Kidney tubule cell (primary cell): ENCODE measurements around the gene MPND.

Experiments used
- DNase-seq: peaks from one replicate; pipeline ENCODE4 v3.0.0-alpha.2; 2018; ENCODE audit warnings: low spot score

The MPND gene

DNA sequence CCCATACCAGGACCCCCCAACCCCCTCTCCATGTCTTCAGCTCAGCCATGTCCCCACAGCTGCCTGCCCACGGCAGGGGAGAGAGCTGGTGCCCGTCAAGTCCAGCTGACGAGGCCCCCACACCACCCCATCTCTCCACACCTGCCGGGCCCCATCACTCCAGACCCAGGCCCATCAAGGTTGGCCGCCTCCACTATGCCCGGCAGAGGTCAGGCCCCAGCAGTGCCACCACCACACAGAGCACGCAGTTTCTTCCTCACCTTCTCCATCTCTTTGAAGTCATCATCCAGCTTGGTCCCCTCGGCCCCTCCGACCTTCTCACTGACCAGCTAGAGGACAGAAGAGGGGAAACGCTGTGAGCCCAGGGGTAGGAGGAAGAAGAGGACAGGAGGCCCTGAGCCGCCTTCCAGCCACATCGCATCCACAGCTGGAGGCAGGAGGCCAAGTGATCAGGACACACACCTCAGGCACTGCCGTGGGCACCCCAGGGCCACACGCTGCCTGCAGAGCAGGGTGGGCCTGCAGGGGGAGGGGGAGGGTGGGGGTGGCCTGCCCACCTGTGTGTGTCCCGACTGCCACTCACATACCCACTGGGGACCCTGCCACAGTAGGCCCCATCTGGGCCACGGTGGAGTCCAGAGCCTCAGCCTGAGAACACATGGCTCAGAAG, 23.4 kb downstream of the MPND start:
- no peak for DNase-seq

DNA sequence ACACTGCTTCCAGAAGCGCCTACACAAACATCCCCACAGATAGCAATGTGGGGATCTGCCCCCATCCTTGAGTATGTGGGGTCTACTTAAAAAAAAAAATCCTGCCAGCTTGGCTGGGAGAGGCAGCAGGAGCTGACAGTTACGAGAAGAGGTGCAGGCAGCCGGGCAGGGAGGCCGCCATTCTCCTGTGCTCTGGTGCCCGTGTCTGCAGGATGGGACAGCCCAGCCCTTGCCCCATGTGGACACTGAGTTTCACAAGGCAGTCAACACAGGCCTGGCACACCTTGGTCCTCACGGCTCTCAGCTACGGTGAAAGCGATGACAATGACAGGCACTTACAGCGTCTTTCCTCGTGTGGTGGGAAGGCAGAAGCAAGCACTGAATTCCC, 24.0 kb downstream of the MPND start:
- no peak for DNase-seq

DNA sequence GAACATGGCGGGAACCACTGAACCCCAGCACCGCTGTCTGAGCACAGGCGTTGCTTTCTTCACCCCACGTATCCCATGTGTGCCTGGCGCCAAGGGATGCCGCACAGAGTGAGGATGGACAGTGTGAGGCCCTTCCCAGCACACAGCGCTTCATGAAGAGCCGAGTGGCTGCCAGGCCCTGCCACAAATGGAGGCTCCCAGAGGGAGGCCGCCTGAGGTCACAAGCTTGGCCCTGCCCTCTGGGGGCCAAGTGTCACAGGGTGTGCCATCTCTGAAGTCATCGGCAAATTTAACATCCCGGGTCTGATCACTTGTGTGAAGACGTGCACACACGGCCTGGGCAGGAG, 24.4 kb downstream of the MPND start:
- no peak for DNase-seq

DNA sequence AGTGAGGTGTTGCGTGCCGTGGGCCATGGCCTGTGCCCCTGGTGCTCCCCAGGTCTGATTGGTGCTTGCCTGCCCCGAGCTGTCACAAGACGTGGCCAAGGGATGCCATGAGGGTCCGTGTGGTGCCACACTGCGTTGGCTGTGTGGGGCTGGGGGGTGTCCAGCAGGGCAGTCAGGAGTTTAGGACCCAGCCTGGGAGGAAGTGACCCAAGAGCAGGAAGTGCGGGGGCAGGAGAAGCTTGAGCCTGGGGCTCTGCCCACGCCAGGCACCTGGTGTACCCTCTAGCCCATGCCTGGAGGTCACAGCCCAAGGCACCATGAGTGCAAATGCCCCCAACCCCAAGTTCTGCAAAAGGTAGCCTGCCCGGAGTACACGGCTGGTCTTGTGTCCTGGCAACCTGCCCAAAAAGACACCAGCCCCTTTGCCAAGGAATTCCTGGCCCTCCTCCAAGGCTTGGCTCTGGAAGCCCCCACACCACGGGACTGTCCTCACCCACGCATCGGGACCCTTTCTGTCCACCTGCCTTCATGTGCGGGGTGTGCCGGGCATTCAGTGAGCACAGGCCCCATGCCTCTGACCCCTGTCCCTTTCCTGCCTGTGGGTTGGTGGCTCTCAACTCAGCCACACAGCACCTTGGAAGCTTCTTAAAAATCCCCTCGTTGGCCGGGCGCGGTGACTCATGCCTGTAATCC, 24.9 kb downstream of the MPND start:
- peak; percentile 69 for DNase-seq

DNA sequence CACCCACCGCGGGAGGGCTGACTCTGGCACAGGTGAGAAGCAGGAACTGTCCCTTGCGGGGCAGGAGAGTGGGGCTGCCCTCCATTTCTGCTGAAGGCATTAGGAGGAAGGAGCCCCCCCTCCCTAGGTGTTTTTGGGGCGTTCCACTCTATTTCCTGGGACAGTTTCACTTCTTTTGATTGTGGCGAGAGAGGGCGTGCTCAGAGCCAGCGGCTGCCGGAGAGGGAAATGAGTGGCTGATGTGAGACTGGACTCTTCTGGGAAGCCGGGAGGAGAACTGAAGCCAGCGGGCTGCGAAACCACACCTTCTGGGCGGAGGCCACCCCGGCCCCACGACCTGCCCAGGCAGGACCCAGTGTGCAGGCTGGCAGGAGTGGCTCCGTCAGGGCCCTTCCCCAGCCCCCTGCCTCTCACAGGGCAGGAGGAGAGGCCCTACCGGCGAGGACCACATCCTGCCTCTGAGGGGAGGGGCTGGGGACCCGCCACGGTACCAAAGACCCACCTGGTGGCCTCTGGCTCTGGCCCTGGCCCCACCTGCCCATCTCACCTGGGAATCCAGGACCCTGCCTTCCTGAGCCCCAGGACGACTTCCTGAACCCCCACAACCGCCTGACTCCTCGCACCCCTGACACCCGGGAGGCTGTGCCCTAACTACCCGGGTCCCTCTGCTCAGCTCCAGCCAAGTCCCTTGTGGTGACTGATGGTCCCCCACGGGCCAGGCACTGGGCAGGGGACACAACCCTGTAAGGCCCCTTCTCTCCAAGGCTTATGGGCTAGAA, 25.9 kb downstream of the MPND start:
- peak; percentile 90 for DNase-seq

DNA sequence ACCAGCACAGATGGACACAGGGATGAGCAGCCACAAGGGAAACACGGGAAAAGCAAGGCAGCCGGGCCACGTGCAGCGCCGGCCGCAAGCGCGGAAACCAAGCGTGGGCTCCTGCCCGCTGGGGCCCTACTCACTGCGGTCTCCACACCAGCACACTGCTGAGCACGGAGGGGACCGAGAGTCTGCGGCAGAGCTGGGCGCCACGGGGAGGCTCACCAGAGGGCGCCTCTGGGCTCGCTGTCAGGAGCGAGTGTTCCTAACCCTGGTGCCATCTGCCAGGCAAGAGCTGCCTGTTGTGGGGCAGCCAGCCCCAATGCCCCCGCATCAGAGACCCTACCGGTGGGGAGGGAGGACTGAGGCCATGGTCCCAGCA, 26.5 kb downstream of the MPND start:
- peak; percentile 52 for DNase-seq

DNA sequence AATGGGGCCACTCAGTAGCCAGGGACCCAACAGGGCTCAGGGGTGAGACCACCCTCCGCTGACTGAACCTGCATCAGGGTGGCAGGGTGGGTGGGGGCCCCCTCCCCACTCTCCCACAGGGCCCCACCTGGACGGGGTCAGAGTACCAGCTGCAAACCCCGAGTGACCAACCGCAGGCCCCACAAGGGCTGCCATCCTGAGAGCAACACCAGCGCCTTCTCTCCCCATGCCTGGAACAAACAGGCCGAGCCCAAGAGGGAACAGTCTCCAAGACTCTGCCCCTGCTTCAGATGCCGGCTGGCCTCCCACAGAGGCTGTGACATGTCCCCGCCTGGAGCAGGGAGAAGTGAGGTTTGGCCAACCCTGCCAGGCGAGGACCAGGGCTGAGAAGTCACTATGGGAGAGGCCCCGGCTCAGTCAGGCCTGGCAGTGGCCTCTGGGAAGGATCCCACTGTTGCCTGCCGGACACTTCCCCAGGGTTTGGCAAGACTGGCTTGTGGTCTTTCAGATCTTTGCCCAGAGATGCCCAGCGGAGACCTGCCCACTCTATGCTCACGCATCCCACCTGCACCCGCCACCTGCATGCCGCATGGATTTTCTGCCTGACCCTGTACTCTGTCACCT, 27.2 kb downstream of the MPND start:
- no peak for DNase-seq

DNA sequence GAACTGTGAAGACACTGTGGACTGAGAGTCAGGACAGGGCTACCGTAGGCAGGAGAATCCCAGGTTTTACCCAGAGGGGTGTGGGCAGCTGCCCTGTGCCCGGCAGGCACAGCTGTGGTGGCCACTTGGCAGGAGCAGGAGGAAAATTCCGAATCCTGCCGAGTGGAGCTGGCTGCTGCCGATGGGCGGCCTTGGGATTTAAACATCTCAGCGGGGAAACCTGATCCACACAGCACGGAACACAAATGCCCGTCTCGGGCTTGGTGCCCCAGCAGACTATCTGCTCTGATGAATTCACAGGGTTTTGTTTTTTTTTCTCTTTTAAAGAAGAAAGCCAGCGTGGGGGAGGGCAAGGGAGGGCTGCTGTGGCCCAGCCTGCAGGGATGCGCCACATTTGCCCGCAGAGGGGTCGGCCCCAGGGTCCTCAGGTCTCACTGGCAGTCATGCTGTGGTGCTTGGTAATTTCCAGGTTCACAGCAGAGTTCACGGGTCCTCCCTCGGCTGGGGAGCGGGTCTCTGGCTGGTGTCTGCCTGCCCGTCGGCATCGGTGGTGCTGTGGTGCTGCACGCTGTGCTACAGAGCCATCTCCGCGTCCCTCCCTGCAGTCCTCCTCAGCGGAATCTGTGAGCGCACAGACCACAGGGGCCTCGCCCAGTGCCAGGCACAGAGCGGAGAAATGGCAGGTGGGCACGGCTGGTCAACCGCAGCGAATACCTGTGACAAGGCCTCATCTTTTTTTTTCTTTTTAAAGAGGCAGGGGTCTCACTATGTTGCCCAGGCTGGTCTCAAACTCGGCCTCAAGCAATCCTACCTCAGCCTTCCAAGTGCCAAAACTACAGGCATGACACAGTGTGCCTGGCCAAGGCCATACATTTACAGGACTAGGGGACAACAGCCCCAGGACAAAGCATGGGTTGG, 28.1 kb downstream of the MPND start:
- DNase-seq: no peak

DNA sequence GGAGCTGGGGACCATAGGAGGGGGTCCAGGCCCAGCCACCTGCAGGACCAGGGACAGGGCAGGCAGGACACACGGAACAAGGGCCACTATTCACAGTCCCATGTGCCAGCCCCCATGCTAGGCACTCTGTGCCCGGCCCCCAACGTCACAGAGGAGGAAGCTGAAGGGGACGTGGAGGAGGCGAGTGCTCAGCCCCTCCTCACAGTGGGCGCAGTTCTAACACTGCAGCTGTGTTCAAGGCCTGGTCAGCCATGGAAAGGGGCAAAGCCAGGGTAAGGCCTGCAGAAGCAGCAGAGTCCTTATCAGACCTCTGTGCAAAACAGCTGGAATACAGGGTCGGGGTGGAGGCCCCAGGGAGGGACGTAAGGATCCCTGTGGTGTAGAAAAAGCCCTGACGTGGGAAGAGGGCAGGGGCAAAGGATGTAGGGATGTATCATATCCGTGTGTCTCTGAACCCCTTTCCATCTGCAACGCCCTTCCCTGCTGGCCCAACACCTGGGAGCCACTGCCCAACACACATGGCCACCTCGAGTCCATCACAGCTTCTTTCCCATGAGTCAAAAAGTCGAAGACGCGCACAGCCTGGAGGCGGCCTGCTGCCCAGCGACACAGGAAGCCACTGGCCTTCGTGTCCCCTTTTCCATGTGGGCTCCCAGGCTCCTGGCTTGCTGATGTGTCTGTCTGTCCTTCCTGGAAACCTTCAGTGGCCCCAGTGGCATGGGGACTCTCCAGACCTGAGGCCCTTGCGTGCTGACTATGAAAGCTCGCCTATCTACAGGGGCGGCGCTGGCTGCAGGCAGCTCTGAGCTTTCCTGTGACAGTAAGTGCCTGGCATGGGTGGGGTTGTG, 29.0 kb downstream of the MPND start:
- no peak for DNase-seq

DNA sequence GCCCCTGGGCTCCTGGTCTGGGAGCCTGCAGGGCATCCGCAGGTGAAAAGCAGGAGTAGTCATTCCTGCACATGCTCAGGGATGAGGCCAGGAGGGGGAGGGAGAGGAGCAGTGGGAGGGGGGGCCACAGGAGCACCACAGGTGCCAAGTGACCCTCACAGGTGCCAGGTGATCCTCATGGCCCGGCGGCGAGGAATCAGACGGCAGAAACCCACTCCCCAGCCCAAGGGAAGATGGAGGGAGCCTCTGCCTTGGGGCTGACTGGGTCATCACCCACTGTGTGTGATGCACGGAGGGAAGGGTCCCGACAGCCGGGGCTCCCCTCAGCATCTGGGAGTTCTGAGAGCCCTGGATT, 29.6 kb downstream of the MPND start:
- DNase-seq: no peak

DNA sequence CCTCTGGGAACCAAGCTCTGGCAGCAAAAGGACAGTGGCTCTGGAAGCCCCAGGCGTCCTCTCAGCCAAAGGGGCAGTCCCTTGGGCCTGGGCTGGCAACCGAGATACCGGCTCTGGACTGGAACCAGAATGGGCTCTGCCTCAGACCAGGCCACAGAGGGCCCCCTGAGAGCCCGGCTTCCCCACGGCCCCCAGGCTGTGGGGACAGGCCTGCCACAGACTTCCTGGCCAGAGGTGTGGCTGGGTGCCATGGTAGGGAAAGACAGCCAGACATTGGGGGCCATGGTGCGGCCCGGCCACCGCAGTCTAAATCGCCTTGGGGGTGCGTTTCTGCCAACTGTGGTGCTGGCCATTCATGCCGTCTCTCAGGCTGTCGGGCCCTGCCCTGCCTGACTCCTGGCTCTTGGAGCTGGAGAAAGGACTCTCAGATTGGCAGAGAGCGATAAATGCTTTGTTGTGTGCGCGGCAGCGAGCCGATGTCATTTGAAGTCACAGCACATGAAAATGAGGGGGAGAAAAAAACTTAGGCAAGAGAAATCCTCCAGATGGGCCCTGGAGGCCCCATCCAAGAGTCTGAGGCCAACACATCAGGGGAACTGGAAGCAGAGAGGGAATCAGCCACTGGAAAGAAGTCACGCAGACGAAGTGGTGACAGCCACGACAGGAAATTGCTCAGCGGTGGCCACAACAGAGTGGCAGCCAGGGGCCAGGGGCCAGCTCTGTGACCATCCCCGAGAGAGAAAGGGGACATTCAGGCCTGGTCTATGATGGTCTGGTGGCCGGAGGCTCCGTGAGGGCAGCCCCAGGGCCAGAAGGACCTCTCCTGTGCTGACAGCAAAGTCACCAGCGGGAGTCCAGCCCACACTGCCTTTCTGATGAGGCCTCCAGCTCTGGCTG, 30.5 kb downstream of the MPND start:
- peak; percentile 34 for DNase-seq

DNA sequence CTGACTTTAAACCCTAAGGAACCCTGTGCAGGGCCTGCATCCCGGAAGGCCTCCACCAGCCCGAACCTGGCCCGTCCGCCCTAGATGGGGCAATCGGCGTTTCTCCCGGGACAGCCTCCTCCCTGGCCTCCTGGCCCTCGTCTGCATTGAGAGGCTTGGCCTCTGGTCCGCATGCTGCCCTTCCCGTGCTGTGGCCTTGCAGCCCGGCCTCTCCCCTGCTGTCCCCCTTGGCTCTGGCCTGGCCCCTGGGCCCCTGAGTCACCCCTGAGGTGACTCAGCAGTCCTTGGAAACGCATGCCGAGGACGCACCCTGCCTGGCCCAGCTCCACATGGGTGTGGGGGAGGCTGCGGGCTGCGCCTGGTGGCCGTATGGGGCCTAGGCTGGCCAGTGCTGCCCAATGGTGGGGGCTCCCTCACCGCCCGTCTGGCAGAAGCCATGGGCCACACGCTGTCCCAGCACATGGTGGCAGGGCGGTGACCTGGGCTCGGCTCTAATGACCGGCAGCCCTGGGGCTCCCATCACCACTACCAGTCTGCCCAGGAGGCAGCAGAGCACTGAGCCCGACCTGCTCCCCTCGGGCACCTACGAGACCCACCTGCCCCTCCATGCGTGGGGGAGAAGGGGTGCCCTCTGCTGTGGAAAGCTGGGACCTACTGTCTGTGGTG, 31.3 kb downstream of the MPND start:
- DNase-seq: peak; percentile 92

DNA sequence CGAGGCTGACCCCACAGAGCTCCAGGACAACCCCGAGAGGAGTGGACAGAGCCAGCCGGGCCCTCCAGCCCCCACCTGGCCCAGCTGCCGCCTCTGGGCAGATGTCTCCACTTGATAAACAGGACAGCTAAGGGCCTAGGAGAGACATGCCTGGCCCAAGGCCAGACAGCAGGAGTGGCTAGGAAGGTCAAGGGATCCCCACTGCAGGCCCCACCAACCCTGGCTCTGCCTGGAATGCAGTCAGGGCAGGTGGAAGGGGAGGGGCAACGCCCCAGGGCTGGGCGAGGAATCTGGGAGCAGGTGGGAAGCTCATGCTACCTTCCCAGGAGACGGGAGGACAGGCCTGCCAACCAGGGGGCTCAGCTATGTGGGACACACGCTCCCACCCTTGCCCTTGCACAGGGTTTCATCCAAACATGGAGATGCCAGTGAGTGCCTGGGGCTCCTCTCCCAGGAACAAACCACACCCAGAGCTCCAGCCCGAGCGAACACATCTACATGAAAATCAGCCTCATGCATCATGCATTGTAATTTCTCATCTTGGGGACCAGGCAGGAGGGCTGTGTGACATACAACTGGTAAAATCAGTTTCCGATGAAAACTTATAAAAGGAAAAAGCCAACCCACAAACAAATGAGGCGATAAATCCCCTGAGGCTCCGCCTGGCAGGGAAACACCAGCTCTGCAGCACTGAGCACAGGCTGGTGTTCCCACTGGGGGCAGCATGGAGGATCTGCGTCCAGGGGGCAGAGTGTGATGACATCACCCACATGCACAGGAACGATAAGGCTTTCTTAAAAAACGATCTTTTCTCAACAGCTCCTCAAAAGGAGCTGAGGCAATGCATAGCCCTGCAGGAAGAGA, 32.0 kb downstream of the MPND start:
- DNase-seq: peak; percentile 85

DNA sequence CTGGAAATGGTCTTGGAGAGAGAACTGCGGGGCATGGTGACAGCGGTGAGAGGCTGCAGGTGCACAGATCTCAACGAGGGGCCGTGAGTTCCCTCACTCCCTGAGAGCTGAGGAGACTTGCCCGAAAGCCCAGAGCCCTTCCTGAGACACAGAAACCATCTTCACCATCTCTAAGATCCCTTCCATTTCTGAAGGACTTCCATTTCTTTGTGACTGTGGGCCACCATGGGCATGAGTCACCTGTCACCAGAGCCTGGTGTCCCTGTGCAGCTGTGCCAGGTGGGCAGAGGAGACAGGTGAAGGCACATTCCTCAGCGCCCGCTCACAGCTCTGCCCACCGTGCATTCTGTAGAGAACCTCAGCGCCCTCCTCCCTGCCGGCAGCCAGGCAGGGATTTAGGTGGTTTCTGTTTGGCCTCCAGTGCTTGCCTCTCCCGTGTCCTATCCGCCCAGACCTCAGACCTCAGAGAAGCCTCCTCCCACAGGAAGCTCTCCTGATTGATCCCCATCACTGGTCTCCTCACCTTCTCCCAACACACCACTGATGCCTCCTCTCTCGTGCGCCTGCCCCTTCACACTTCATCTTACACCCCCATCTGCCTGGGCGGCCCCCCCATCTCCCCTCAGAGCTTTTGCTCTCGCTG, 32.8 kb downstream of the MPND start:
- DNase-seq: peak; percentile 67

DNA sequence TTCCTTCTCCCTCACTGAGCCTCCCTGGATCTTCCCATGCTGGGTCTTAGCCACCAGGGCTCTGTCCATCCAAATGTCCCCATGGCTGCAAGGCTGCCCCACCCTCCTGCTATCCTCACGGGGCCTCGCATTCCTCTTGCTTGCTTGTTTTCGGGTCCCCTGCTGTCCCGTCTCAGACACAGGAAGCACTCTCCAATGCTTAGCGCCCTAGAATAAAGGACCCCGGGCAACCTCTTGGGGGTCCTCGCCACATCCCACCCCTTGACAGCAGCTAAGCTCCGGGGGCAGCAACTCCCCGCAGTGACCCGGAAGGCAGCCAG, 33.3 kb downstream of the MPND start:
- DNase-seq: no peak

DNA sequence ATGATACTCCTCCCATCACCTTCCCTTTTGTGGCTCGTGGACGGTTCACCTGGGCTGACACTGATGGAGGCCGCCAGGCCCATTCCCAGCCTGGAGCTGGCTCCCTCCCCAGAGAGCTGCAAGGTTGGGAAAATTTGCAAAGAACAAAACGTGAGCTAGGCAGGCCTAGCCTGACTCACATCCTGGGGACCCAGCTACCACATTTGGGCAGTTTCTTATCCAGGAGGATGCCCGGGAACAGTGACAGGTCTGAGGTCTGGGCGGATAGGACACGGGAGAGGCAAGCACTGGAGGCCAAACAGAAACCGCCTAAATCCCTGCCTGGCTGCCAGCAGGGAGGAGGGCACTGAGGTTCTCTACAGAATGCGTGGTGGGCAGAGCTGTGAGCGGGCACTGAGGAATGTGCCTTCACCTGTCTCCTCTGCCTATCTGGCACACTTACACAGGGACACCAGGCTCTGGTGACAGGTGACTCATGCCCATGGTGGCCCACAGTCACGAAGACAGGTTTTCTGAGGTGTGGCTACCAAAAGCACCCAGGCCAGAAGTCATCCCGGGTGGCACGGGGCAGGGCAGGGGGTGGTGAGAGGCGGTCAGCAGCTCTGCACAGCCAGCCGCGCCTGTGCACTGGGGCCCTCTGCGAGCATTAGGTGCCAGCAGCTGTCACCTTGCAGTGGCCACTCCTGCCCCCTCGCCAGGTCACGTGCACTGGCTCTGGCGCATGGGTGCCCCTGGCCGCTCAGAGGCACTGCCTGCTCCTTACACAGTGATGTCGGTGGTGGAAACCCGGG, 33.8 kb downstream of the MPND start:
- DNase-seq: peak; percentile 85

DNA sequence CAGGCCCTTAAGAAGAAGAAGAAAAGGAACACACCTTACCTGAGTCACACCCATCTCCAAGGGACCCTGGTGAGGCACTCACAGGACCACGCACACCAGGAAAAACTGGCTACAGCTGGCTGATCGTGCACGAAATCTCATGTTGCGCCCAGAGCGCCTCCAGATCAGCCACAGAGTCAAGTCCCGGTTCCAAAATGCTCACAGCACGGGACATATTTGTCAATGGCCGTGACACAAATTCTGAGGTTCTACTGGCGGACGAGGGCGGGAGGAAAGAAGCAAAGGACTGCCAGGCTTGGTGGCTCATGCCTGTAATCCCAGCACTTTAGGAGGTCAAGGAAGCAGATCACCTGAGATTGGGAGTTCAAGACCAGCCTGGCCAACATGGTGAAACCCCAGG, 35.5 kb downstream of the MPND start:
- peak; percentile 67 for DNase-seq
